Stimulated activated CD8-positive, alpha-beta memory T cell treated with anti-CD3 and anti-CD28 coated beads, Interleukin-4, amount 100 ng/mL, for 4 hours (primary cell): ENCODE data around the gene WBP4.
"Not testable (repeated sequence)": the region's sequence is repeated elsewhere in the genome, so short reads cannot be mapped to it uniquely, and the experiment has no call there.

Experiments used
- DNase-seq, 2 donors: peaks; one replicate each; pipeline ENCODE4 v3.0.0-alpha.2; 2020; ENCODE audit warnings: low read depth in 2 of 2, low spot score in 1 of 2

Gene WBP4

DNA sequence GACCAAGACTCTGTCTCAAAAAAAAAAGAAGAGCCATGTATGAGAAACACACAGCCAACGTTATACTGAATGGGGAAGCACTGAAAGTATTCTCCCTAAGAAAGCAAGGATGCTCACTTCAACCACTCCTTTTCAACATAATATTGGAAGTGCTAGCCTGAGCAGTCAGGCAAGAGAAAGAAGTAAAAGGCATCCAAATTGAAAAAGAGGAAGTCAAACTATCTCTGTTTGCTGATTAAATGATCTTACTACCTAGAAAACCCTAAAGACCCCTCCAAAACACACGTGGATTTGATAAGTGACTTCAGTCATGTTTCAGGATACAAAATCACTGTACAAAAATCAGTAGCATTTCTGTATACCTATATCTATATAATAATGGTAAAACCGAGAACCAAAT is 16.2 kb downstream of the WBP4 start:
- DNase-seq = no peak

DNA sequence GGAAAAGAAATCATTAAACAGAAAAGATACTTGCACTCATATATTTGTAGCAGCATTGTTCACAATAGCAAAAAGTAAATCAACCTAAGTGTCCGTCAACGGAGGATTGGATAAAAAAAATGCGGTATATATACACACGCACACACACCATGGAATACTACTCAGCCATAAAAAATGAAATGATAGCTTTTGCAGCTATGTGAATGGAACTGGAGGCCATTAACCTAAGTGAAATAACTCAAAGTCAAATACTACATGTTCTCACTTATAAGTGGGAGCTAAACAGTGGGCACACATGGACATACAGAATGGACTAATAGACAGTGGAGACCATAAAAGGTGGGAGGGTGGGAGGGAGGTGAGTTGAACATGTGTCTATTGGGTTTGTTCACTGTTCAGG is 18.4 kb downstream of the WBP4 start:
- DNase-seq = no peak

DNA sequence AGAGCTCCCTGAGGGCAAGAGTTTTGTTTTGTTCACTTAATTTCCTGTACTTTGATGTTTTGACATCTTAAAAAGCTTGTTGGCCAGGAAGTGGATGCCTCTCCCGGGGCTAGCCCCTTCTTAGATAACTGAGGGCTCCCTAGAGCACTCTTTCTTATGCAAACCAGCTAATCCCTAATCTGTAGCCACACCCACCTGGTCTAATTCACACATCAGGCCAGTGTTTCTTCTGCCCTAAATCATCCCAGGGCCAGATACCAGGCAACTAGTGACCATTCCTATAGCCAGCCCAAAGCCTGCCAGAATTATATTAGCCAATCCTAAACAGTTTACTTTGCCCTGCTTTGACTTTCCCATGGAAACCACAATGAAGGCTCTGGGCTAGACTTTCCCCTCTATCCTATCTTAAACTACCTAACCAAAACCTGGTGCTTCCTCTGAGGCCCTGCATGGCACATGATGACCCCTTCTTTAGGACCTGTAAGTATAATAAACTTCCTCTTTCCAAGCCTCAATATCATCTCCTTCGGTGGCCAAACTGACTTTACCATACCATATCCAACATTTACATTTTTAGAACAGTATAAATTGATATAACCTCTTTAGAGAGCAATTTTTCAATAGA is 24.8 kb downstream of the WBP4 start:
- DNase-seq = no peak

DNA sequence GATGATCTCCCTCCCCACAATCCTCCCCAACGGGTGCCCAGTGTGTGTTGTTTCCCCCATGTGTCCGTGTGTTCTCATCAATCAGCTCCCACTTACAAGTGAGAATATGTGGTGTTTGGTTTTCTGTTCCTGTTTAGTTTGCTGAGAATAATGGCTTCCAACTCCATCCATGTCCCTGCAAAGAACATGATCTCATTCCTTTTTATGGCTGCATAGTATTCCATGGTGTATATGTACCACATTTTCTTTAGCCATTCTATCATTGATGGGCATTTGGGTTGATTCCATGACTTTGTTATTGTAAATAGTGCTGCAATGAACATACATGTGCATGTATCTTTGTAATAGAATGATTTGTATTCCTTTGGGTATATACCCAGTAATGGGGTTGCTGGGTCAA is 34.4 kb downstream of the WBP4 start:
- not testable (repeated sequence) for DNase-seq

DNA sequence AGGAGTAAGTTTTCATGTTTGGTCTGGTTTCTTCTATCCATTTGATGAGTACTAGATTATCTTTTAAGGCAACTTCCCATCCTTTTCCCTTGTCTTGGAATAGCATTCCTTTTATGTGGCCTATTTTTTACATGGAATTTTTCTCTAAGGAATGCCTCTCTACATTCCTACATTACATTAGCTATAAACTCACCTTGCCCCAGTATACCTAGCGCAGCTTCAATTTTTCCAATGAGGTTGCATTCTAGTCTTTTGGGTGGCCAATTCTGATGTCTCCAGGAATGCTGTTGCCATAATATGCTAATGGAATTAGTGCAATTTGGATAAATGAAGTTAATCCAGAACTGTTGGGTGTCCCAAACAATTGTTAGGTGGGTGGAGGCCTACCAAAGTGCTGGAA is 37.5 kb downstream of the WBP4 start:
- DNase-seq = no peak

DNA sequence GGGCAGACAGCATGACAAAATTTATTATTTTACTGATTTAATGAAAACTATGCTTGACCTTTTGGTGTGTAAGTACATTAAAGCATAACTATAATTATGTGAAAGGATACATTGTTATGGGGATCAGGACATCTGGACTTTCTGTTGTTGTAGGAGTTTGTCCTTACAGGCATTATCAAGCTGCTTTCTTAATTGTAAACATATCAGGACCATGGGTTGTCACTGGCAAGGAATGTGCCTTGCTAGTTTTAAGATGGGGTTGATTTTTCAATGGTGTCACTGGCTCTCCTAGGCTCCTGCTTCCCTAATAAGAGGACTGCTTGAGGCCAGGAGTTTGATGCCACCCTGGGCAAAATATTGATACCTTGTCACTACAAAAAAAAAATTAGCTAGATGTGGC is 38.7 kb downstream of the WBP4 start:
- no peak for DNase-seq

DNA sequence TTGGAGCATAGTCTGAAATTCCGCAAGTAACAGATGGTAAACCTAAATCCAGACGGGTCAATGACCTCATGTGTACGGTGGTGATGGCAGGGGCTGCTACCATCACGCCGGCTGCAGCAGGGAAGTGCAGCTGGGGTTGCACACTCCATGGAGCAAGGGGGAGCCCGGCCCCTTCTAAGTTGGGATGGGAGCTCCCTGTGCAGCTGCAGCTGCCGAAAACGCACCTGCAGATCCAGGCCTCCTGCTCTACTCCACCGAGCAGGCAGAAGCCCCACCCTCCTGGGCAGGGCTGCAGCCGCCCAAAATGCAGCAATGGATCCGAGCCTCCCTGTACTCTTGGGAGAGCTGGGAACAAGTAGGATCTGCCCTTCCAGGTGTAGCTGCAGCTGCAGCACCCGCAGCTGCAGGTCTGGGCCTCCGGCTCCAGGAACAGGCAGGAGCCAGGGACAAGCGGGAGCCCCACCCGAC is 45.8 kb downstream of the WBP4 start:
- no peak for DNase-seq

DNA sequence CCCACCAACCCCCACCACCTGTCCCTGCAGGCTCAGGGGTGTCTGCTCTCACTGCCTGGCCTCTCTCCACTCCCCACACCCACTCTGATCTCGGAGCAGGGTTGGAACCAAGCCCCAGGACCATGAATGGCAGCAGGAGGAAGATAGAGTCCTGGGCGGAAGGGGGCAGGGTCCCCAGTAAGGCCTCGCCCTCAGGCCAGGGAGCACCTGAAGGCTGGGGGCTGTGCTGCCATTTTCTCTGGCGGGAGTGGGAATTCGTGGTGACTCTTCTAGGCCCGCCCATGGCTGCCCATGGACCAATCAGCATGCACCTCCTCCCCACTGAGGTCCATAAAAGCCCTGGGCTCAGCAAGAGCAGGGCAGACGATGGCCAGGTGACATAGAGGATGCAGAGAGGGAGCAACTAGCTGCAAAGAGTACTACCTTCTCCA is 46.3 kb downstream of the WBP4 start:
- DNase-seq = no peak

DNA sequence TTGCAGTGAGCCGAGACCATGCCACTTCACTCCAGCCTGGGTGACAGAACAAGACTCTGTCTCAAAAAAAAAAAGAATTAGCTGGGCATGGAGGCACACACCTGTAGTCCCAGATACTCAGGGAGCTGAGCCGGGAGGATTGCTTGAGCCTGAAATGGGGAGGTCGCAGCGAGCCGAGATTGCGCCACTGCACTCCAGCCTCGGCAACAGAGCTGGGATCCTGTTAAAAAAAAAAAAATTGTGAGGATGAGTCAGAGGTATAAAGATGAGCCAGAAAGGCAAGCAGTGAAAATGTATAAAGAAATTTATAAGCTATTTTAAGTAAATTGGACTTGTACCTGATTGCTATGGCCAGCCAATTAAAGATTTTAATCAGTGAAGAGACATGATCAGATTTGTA is 50.1 kb downstream of the WBP4 start:
- no peak for DNase-seq

DNA sequence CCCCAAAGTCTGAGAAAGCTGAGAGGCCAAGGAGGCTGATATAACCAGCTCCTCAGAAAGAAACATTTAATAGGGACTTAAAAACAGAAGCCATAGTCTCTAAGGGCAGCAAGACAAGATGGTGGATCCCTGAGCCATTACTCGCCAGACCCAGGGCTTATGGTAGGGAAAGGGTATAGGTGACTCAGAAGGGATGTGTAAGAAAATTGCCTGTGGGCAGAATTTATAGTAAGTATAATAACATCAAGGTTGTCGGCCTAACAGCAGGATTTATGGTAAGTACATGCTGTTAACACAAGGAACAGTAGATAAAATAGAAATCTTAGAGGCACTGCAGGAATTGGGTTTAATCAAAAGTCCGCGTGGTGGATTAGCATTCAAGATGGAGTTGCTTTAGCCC is 56.6 kb downstream of the WBP4 start:
- no peak for DNase-seq

DNA sequence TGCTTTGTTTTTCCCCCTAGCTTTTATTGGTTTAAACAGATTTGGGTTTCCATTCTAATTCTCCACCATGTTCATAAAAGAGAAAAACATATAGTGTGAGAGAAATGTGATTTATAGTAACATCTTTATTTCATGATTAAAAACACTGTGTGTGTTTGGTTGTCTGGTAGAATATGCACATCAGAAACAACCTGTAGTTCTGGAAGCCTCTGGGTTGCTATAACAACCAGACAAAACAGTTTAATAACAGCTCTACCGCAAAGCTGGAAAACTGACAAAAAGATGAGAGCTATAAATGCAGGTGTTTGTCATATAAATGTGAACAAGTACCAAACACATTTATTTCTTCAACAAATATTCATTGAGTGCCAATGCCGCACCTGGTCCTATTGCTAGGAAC is 61.5 kb downstream of the WBP4 start:
- no peak for DNase-seq

DNA sequence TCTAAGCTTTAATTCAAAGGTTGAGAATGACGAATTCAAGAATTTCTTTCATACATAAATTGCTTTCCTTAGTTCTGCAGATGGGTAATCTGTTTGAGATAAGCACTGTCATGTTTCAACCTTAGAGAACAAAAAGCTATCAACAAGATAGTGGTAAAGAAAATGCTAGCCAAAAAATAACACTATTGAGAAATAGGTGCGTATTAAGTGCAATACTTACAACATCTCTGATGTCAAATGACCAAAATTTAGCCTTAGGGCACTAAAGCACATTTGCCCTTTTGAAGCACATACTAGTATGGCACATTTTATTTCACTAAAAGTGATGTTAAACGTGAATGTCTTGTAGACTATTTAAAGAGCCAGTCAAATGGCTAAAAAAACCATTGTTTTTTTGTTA is 66.4 kb downstream of the WBP4 start:
- no peak for DNase-seq

DNA sequence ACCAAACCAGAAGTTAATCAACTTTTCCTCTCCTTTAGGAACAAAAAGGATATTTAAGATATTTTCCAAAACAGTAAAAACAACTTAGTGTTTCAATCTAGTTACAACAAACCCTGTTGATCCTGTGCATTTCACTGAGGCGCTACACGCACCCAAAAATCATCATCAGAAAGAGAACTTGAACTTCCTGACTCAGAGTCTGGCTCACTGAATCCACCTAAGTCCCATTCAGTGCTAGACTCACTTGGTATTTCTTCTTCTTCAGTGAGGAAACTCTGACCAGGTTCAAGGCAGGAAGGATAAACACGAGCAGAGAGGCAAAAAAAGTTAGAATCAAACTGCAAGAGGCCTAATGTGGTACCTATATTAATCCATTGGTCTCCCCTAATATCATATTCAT is 69.0 kb downstream of the WBP4 start:
- no peak for DNase-seq

DNA sequence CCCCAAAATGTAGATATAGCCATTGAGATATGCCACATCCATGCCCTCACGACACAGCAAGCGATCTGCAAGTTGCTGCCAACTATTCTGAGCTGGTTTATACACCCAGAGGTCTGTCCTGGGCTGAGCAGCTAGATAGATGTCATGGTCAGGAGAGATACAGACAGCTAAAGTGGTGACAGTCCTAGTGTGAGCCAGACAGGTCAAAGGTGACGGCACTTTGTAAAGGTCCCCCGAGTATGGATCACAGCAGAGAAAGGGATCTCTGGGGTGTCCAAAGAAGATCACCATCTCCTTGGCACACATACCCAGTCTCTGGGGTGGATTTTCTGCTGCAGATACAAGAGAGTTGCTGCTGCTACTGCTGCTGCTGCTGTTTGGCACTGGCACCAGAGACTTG is 69.9 kb downstream of the WBP4 start:
- not testable (repeated sequence) for DNase-seq

DNA sequence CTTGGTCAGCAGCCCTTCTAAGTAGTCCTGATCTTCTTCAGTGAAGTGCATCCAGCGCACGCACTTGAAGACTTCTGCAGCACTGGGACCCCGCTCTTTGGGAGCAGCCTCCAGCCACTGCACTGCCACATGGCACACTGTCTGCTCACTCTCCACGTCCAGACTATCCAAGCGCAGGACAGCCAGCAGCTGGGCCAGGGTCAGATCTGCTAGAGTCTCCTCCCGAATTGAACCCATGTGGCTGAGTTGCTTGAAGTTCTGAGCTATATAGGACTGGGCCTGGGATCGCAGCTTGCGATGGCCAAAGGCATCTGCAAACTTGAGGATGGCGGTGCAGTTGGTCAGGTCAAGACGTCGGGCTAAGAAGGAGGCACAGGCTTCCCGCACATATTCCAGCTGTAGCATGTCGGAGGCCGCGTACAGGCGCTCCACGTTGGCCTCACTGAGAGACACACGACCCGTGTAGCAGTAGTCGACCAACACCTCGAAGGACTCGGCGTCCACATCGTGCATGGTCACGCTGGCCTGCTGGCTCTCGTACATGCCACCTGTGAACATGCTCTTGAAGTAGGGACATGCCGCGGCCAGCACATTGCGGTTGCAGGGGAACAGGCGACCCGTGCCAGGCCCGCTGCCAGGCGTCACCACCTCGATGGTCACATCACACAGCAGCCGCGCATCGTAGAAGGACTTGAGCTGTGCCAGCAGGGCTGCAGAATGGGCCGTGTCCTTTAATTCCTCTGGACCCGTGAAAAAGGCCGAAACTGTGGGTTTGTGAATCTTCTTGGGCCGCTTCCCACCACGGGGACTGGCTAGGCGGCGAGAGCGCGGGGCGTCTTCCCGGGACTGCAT is 70.6 kb downstream of the WBP4 start:
- not testable (repeated sequence) for DNase-seq

DNA sequence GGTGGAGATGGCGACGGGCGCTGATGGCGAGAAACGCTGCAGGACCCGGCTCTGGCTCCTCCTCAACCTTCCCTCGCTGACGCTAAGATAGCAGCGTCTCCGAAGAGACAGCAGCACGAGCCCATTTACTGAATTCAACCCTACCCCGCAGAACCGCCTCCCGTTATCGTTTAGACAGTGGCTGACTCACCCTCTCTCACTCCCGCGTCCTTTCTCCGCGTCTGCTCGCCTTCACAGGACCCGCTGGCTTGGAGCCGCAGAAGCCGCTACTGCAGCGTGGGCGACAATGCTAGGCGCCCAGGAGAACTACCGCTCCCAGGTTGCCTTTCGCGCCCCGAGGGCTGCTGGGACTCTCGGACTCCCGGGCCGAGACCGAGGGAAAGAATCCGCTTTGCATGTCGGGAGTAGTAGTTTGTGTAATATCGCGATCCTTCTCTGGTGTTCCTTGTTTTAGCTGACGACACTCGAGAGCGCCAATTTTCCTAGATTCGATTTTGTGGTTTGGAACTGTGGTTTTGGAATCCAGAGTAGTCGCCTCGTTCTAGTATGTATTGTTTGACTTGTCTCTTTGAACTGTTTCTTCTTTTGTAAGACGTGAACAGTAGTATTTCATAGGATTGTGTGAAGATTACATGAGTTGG is 71.3 kb downstream of the WBP4 start, which contains the start of gene KBTBD6:
Gene KBTBD6, minus strand, starts transcription at position 291 of the 641 bp plus-strand sequence. CDS start 291 bp downstream, outside the sequence.
- DNase-seq = peak; percentile 88
